RPMI7951 (cell line): ENCODE results near the gene USP46. TPM values are rescaled to one million over a fixed set of nuclear protein-coding genes. Genes with fewer than 3 reads are reported as not detected.
A peak's percentile ranks its signal among the peaks of the same experiment; 100 is the strongest.

Experiments used
- DNase-seq: peaks from one replicate; pipeline ENCODE4 v3.0.0-alpha.2; 2012; ENCODE audit warnings: low read depth
- total RNA-seq: library from RNA; depleted of rRNA; stranded (reverse); fragments of >200 nt; shearing (Covaris generic); gene quantifications from 2 replicates; pipeline ENCODE4 v1.2.3, GENCODE V29; 2014; rRNA removed

Gene USP46, protein sequence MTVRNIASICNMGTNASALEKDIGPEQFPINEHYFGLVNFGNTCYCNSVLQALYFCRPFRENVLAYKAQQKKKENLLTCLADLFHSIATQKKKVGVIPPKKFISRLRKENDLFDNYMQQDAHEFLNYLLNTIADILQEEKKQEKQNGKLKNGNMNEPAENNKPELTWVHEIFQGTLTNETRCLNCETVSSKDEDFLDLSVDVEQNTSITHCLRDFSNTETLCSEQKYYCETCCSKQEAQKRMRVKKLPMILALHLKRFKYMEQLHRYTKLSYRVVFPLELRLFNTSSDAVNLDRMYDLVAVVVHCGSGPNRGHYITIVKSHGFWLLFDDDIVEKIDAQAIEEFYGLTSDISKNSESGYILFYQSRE
- 11.1 and 12.6 TPM in 2 replicates for total RNA-seq

DNA sequence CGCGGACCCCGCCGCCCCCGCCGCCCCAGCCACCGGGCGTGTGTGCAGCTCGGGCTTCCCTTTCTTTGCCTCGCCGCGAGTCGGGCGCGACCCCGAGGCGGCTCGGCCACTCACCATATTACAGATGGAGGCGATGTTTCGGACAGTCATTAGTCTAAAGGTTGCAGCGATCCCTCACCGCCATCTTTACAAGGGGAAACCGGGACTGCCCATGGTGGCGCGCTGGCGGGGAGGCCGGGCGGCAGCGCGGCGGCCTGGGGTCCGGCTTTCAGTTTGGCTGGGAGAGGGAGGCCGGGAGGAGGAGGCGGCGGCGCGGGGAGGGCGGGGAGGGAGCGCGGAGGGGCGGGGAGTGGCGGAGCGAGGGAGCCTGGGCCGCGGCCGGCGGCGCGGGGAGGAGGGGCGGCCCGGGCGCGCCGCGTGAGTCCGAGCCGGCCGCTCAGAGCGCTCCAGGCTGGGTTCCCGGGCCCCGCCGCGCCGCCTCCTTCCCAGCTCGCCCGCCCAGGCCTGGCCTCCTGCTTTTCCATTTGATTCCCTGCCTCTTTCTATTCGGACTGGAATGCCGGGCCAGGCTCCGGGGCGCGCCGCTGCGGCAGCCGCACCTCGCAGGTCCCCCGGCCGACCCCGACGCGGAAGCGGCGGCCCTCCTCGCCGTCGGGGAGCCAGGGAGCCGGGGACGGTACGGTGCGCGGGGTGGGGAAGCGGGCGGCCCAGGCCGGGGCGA lies at the start of gene USP46:
TSS of gene USP46 (minus strand) at position 301 of the 721 bp plus-strand sequence. CDS start at position 150, 151 bp downstream.
- peak; percentile 75 for DNase-seq

- DNase-seq: no peak
Measured at GRCh38 chr4:52704661-52705060, 45.6 kb upstream of the USP46 start.

DNA sequence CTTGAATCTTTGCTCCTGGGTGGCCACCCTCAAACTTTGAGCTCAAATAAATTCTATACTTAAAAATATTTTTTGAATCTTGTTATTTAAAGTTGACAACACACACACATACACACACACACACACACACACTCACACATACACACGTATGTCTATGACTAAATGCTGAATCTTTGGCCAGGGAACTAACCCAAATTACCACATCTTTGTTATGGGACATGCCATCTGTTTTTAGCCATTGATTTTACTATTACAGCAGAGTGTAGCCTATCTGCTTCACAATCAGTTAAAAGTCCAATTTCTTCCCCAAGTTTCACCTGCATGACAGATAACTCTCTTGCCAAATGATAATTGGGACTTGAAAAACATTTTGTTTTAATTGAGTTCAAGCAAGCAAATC lies 45.0 kb upstream of the USP46 start:
- DNase-seq: peak; percentile 19

DNA sequence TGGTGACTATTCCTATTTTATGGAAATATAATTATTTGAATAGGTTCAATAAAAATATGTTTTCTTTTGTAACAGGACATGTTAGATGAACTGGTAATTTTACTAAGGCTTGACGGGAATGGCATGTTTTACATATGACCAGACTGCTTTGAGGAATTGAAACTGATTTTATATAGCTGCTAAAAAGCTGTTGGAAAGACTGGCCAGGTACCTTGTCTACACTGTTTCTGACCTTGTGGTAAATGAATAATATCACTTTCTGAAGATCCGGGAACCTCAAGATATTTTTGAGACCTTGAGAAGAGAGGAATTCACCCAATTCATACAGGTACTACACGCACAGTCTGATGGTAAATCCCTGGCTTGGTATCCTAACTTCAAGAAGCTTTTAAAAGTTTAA lies 42.1 kb upstream of the USP46 start:
- no peak for DNase-seq

- no peak for DNase-seq
Measured at GRCh38 chr4:52694936-52695335, 35.8 kb upstream of the USP46 start.

GRCh38 chr4:52693492-52693891 lies 34.4 kb upstream of the USP46 start:
- DNase-seq: no peak

GRCh38 chr4:52689096-52689495 lies 30.0 kb upstream of the USP46 start:
- no peak for DNase-seq

DNA sequence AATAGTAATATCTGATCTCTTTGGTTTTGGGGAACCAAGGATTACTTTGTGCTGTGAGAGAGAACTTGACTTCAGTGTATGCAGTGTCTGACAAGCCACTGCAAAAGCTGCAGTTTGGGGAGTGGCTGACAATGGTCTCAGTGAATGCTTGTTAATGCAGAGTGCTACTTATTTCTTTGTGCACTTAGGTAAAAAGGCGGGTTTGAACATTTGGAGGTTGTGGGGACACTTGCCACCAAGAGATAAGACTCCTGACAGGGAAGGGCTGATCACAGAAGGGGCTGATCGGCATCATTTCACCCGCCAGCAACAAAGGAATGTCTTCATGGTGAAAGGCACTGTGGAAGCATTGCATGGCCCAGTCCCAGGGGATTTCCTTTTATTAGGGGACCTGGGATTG lies 28.6 kb upstream of the USP46 start:
- DNase-seq: no peak

- DNase-seq: no peak
Measured at GRCh38 chr4:52685316-52685715, 26.2 kb upstream of the USP46 start.

DNA sequence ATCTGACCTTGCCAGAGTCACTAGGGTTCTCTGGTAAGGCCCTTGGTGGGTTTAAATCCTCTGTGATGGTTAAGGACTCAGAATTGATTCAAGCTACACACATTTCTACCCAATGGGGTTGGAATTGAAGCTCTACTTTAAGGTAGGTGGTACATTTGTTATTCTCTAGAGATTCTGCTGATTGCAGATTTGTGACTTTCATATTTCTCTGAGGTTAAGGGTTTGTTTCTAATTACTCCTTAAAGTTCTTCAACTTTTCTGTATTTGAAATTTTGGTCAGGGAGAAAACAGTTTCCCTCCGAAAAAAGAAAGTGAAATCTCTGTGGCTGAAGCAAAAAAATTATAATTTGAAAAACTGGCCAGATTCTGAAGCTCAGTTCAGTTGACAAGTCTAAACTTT lies 25.8 kb upstream of the USP46 start:
- DNase-seq: no peak

DNA sequence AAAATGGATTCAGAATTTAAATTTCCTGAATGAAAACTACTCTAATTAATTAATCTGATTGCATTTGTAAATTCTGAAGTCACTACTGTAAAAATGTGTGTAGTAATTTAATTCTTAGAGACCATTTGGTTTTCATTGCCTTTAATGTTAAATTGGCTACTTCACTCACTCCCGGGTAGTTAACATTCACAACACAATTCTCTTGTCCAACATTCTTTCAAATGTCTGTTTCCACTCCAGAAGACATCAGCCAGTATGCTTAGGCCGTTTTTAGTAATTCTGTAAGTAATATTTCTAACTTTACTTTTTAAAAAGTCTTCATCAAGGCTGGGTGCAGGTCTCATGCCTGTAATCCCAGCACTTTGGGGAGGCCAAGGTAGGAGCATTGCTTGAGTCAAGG lies 21.3 kb upstream of the USP46 start:
- no peak for DNase-seq

DNA sequence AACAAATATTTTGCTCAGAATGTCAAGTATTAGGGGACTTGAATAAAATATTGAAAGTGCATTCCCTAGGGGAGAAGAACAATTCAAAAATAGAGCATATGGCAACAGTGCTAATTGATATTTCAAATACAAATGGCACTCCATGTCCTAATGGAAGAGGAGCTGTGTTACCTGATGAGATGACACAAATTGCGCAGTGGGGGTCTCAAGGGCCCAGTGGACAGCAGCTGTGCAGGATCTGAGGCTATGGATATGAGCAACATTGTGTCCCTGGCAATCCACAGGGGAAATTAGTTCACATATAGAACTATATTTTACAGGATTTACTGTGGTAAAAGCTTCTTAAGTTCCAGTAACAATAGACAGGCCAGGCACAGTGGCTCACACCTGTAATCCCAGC lies 17.4 kb upstream of the USP46 start:
- DNase-seq: no peak

DNA sequence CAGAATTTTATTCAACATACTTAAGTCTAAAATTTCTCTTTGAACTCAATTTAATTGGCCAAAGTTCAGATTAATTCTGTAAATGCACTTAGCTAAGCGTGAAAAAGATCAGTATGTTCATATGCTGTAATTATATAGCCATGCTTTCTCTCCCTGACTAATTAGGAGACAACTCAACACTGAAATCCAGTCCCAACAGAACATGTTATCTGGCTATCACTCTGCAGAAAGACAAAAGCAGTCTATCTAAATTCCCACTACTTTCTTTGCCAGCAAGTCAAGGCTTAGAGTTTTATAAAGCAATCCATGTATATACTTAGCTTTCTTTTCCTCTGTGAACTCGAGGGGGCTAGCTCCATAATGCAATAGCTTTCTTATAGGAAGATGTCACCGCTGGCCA lies 16.0 kb upstream of the USP46 start:
- DNase-seq: no peak

DNA sequence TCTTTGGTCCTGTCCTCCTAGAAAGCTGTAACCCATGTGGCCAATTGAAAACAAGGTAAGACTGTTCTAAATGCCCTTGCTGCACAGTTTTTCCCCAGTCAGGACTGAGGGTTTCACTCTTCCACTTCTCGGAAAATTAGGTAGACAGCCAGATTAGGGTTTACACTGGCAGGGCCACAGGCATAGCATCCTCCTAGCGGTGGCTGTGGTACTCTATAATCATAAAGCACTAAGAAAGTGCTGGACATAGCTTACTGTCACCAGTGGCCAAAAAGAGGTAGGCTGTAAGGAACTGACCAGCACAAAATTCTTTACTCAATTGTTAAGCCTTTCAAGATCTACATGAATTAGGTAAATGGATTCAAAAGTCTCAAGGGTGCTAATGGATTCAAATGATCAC lies 11.6 kb upstream of the USP46 start:
- no peak for DNase-seq

DNA sequence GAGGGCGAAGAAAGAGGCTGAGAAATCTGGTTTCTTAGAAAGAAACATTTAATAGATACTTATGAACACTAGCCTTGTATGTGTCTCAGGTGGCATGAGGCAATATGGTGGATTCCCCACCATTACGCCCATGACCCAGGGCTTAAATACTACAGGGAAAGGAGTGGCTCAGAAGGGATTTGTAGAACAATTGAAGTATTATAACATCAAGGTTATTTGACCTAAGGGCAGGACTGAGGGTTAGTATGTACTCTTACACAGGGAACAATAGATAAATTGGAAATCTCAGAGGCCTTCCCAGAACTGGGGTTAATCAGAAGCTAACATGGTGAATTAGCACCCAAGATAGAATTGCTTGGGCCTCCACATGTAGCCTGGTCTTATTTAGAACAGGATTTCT lies 11.0 kb upstream of the USP46 start:
- no peak for DNase-seq

- DNase-seq: peak; percentile 9
Measured at GRCh38 chr4:52665592-52665991, 6.5 kb upstream of the USP46 start.

GRCh38 chr4:52664479-52664878 lies 5.4 kb upstream of the USP46 start:
- DNase-seq: peak; percentile 15

GRCh38 chr4:52661966-52662690 lies 3.0 kb upstream of the USP46 start:
- DNase-seq: no peak

- DNase-seq: no peak
Measured at GRCh38 chr4:52660643-52661042, 1.5 kb upstream of the USP46 start.

DNA sequence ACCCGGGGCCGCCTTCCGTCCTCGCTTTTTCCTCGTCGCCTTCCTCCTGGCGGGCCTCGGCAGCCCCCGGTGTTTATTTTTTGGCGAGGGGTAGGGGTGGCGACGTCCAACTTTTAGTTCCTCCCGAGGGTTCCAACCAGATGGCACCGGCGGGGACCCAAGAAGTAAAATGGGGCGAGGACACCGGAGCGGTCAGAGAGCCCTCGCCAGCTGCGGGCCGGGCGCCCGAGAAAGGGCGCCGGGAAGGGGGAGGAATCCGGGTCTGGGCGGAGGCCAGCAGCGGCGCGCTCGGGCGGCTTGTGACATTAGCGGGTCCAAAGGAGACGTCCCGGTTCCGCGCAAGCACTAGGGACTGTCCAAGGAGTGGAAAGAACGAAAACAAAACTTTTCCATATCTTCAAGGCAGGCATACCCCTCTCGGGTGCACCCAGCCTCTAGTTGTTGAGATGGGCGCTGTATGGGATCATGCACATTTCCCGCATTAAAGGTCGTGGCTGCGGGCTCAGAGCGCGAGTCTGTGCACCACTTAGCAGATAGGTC lies 691 bp upstream of the USP46 start:
- peak; percentile 31 for DNase-seq

- no peak for DNase-seq
Measured at GRCh38 chr4:52658641-52659000, 480 bp downstream of the USP46 start.
